BE2C (cell line): ENCODE data around the gene SLC35F3.

ENCODE experiments used
- DNase-seq: peaks from one replicate; pipeline ENCODE4 v3.0.0-alpha.2; 2020
- H3K27me3 ChIP-seq: fragments of 250-450 bp; sonication (Bioruptor Pico); 2 replicates; pipeline ENCODE4 v1.5.1; 2020; ENCODE audit warnings: mild to moderate bottlenecking
- H3K36me3 ChIP-seq: fragments of 250-450 bp; sonication (Bioruptor Pico); 2 replicates; pipeline ENCODE4 v1.5.1; 2020; ENCODE audit warnings: mild to moderate bottlenecking
- H3K4me1 ChIP-seq: fragments of 250-450 bp; sonication (Bioruptor Pico); 2 replicates; pipeline ENCODE4 v1.5.1; 2020
- H3K4me3 ChIP-seq: 2 replicates; pipeline ENCODE4 v1.5.1; 2011; ENCODE audit warnings: low read depth, low read length
- H3K9me3 ChIP-seq: fragments of 250-450 bp; sonication (Bioruptor Pico); 2 replicates; pipeline ENCODE4 v1.5.1; 2020
- TF ChIP-seq, protein P1 (sequence below): IDR thresholded peaks from 2 replicates; pipeline ENCODE4 v1.5.1; 2012; ENCODE audit warnings: mild to moderate bottlenecking, low read depth, low read length

Gene SLC35F3

GRCh38 chr1:233907151-233907550, 2.7 kb downstream of the SLC35F3 start:
- Histone ChIP-seq H3K9me3 (no peaks in the 10 kb centered on the region), H3K36me3 (no peaks in the 10 kb centered on the region), H3K27me3 (peaks cover 46% of the 10 kb centered on the region), H3K4me3 (no peak overlapping the region), H3K4me1 (no peaks in the 10 kb centered on the region)
- TF ChIP-seq, protein P1, sequence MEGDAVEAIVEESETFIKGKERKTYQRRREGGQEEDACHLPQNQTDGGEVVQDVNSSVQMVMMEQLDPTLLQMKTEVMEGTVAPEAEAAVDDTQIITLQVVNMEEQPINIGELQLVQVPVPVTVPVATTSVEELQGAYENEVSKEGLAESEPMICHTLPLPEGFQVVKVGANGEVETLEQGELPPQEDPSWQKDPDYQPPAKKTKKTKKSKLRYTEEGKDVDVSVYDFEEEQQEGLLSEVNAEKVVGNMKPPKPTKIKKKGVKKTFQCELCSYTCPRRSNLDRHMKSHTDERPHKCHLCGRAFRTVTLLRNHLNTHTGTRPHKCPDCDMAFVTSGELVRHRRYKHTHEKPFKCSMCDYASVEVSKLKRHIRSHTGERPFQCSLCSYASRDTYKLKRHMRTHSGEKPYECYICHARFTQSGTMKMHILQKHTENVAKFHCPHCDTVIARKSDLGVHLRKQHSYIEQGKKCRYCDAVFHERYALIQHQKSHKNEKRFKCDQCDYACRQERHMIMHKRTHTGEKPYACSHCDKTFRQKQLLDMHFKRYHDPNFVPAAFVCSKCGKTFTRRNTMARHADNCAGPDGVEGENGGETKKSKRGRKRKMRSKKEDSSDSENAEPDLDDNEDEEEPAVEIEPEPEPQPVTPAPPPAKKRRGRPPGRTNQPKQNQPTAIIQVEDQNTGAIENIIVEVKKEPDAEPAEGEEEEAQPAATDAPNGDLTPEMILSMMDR = no peak
- DNase-seq = peak; percentile 9

DNA sequence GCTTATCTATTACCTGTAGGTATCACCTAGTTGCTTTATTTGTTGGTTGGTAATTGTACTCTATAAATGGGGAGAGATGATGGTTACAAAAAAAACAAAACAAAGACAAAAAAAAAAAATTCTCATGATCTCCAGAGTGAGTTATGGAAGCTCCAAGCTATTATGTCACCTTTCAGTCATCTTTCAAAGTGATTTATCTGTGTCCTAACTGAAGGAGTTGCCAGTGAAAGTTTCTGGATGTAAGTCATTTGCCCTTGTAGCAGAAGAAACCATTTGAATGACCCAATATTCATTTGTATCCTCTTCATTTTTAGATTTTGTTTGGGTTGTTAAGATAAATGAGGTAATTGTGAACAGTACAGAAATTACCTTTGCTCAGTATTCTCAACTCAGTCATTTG, 3.6 kb downstream of the SLC35F3 start:
- Histone ChIP-seq H3K4me3 (no peak overlapping the region), H3K36me3 (no peaks in the 10 kb centered on the region), H3K4me1 (no peaks in the 10 kb centered on the region), H3K27me3 (peaks cover 47% of the 10 kb centered on the region), H3K9me3 (no peaks in the 10 kb centered on the region)
- no peak for DNase-seq
- TF ChIP-seq, protein P1 = no peak

DNA sequence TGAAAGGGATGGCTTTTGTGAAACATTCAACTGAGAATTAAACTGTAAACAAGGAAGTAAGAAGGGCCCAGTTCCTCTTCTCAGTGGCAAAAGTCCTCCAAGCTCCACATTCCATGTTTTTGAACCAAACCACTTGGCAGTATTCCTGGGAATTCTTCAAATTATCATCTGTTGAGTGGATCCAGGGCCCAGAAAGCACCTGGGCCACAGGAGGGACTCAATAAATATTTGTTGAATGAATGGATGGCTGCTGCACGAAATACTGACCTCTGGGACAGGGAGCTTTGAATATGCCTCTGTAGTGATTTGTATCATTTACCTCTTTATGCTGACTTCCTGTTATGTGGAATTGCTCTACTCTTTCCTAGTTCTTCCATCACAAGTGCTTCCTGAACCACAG, 4.7 kb downstream of the SLC35F3 start:
- Histone ChIP-seq H3K4me1 (no peaks in the 10 kb centered on the region), H3K4me3 (no peak overlapping the region), H3K36me3 (no peaks in the 10 kb centered on the region), H3K9me3 (no peaks in the 10 kb centered on the region), H3K27me3 (peaks cover 37% of the 10 kb centered on the region)
- no peak for DNase-seq
- TF ChIP-seq, protein P1 = no peak

DNA sequence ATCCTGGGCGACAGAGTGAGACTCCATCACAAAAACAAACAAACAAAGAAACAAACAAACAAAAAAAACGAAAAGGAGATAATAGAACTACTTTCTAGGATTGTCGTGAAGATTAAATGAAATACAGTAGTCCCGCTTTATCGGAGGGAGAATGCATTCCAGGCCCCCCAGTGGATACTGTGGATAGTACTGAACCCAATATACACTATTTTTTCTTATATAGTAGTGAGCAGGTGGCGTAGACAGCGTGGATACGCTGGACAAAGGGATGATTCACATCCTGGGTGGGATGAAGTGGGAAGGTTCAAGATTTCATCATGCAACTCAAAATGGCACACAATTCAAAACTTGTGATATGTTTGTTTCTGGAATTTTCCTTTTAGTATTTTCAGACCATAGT, 8.0 kb downstream of the SLC35F3 start:
- peaks cover 13% of the 10 kb centered on the region; the same call in 1 of the 2 replicates for H3K27me3 ChIP-seq
- DNase-seq = no peak
- H3K4me1 ChIP-seq = no peaks in the 10 kb centered on the region
- no peaks in the 10 kb centered on the region for H3K9me3 ChIP-seq
- no peak overlapping the region for H3K4me3 ChIP-seq
- TF ChIP-seq, protein P1 = no peak
- H3K36me3 ChIP-seq = no peaks in the 10 kb centered on the region

GRCh38 chr1:233912909-233913308, 8.4 kb downstream of the SLC35F3 start:
- DNase-seq = no peak
- H3K27me3 ChIP-seq = peaks cover 10% of the 10 kb centered on the region; the same call in 1 of the 2 replicates
- no peak overlapping the region for H3K4me3 ChIP-seq
- TF ChIP-seq, protein P1 = no peak
- no peaks in the 10 kb centered on the region for H3K4me1 ChIP-seq
- H3K9me3 ChIP-seq = no peaks in the 10 kb centered on the region
- H3K36me3 ChIP-seq = no peaks in the 10 kb centered on the region

DNA sequence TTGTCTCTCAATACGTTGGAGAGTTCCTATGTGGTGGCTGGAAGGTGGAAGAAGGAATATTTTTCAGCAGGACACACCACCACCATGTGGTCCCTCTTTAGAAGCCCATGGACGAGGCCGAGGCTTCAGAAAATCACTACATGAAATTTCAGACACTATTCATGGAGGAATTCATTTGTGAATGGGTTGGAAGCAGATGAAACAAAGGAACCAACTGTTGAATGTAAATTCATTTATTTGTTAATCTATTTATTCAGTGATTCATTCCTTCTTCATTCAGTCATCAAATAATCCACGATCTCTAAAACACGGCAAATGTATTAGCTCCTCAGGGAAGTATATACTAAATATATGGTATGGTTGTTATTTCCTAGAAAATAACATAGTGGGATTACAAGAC, 12.2 kb downstream of the SLC35F3 start:
- no peaks in the 10 kb centered on the region for H3K4me1 ChIP-seq
- H3K4me3 ChIP-seq = no peak overlapping the region
- H3K27me3 ChIP-seq = peaks cover 13% of the 10 kb centered on the region
- no peak for DNase-seq
- H3K36me3 ChIP-seq = no peaks in the 10 kb centered on the region
- TF ChIP-seq, protein P1 = no peak
- H3K9me3 ChIP-seq = no peaks in the 10 kb centered on the region
